ENCODE data around the gene AMIGO3.

The AMIGO3 gene

GRCh38 chr3:49723628-49724551 is 4.4 kb upstream of the AMIGO3 start, which contains the start of gene GMPPB:
TSS of gene GMPPB (minus strand) at chr3:49723951. CDS start at chr3:49723726, 225 bp downstream.
- peak; percentile 93 for DNase-seq

GRCh38 chr3:49723296-49723627 is 3.8 kb upstream of the AMIGO3 start:
- DNase-seq, result peak; percentile 64

GRCh38 chr3:49722896-49723295 is 3.4 kb upstream of the AMIGO3 start:
- DNase-seq, result no peak

- DNase-seq, result no peak
Measured at GRCh38 chr3:49721896-49722781, 2.7 kb upstream of the AMIGO3 start.

GRCh38 chr3:49721596-49721895 is 2.1 kb upstream of the AMIGO3 start:
- no peak for DNase-seq

- no peak for DNase-seq
Measured at GRCh38 chr3:49720855-49721595, 1.5 kb upstream of the AMIGO3 start.

- DNase-seq, result peak; percentile 14
Measured at GRCh38 chr3:49718858-49719213, 648 bp downstream of the AMIGO3 start.

GRCh38 chr3:49717959-49718857 is 1.3 kb downstream of the AMIGO3 start:
- peak; percentile 25 for DNase-seq

GRCh38 chr3:49717211-49717958 is 2.1 kb downstream of the AMIGO3 start:
- DNase-seq, result no peak

- no peak for DNase-seq
Measured at GRCh38 chr3:49716691-49717210, 2.7 kb downstream of the AMIGO3 start.

- DNase-seq, result no peak
Measured at GRCh38 chr3:49716169-49716568, 3.3 kb downstream of the AMIGO3 start.

- DNase-seq, result no peak
Measured at GRCh38 chr3:49715611-49716121, 3.8 kb downstream of the AMIGO3 start.

- DNase-seq, result no peak
Measured at GRCh38 chr3:49714728-49715550, 4.5 kb downstream of the AMIGO3 start.

- DNase-seq, result no peak
Measured at GRCh38 chr3:49713336-49714105, 6.0 kb downstream of the AMIGO3 start.

- no peak for DNase-seq
Measured at GRCh38 chr3:49712631-49713317, 6.7 kb downstream of the AMIGO3 start.

GRCh38 chr3:49712166-49712565 is 7.3 kb downstream of the AMIGO3 start:
- no peak for DNase-seq

- no peak for DNase-seq
Measured at GRCh38 chr3:49711489-49711888, 8.0 kb downstream of the AMIGO3 start.

GRCh38 chr3:49709852-49710251 is 9.6 kb downstream of the AMIGO3 start:
- DNase-seq, result no peak

- DNase-seq, result no peak
Measured at GRCh38 chr3:49707113-49707480, 12.4 kb downstream of the AMIGO3 start.

All from NCI-H2029 (cell line).